ENCODE results near the gene HOXB7. TPM values are rescaled to one million over a fixed set of nuclear protein-coding genes. Genes with fewer than 3 reads are reported as not detected.

HOXB7 gene
- total and polyA plus RNA-seq, 12 donors: 0.13 to 0.62 (median 0.29) TPM; not detected in 6

DNA sequence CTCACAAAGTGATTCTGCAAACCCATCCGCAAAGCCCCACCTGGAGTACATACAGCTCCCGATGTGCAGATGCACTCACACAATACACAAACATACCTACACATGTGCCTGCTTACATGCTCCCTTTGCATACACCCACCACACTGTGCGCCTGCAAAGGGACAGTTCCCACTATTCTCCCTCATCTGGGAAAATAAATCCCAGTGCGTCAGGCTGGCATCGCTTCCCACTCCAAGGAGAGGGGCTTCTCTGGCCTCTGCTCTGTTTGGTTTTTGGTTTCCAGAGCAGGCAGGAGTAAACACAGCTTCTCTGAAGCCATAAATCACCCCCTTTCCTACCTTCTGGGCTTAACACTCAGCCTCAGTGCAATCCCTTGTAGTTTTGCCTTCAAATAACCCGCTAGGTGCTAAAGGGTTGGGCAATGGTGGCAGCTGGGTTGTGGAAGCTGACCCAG is 47.4 kb downstream of the HOXB7 start:
- TF ChIP-seq, protein P1, sequence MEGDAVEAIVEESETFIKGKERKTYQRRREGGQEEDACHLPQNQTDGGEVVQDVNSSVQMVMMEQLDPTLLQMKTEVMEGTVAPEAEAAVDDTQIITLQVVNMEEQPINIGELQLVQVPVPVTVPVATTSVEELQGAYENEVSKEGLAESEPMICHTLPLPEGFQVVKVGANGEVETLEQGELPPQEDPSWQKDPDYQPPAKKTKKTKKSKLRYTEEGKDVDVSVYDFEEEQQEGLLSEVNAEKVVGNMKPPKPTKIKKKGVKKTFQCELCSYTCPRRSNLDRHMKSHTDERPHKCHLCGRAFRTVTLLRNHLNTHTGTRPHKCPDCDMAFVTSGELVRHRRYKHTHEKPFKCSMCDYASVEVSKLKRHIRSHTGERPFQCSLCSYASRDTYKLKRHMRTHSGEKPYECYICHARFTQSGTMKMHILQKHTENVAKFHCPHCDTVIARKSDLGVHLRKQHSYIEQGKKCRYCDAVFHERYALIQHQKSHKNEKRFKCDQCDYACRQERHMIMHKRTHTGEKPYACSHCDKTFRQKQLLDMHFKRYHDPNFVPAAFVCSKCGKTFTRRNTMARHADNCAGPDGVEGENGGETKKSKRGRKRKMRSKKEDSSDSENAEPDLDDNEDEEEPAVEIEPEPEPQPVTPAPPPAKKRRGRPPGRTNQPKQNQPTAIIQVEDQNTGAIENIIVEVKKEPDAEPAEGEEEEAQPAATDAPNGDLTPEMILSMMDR (IDR thresholded peaks at IDR 0.05): no peak
- Histone ChIP-seq H3K27me3 (peaks cover 20 to 99% (median 94%) of the 10 kb centered on the region in 7 donors), H3K9me3 (no peaks in the 10 kb centered on the region), H3K4me1 (peaks cover 0 to 15% (median 3%) of the 10 kb centered on the region in 9 donors), H3K27ac (peak overlapping the region in 1 of 10 donors; percentile 80), H3K36me3 (no peaks in the 10 kb centered on the region), H3K4me3 (peak overlapping the region in 3 of 10 donors; percentile 5 to 53 (median 52))
- no peak for DNase-seq
- no peak for ATAC-seq
- intact Hi-C loops (cut with DNase I): no loop called here
- 47 to 52% methylated on average over 6 of the region's 6 CpGs for WGBS, 2 donors

DNA sequence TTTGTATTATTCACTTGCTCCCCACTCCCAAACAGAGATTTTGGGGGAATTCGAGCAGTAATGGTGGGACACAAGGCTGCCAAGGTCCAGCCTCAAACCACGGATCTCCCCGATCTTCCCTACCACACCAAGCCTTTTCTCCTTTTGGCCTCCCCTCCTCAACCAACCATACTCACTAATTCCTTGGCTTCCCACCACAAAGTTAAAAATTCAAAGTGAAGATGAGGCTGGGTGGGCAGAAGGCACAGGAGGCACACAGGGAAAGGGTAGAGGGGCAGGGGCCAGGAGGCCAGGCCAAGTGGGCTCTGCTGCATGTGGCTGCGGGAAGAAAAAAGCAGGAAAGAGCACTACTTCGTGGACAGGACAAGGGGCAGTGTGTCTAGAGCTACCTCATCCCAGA is 47.9 kb downstream of the HOXB7 start:
- intact Hi-C loops (cut with DNase I): no loop called here
- WGBS, 2 donors: 39 to 46% methylated on average over 5 of the region's 5 CpGs
- no peak overlapping the region for H3K4me3 ChIP-seq
- peaks cover 0 to 12% (median under 1%) of the 10 kb centered on the region in 9 donors for H3K4me1 ChIP-seq
- ATAC-seq (no peak), DNase-seq (no peak)
- H3K27me3 ChIP-seq: peaks cover 20 to 99% (median 94%) of the 10 kb centered on the region in 7 donors
- no peaks in the 10 kb centered on the region for H3K9me3 ChIP-seq
- TF ChIP-seq, protein P1 (IDR thresholded peaks at IDR 0.05): no peak
- no peak overlapping the region for H3K27ac ChIP-seq
- no peaks in the 10 kb centered on the region for H3K36me3 ChIP-seq

DNA sequence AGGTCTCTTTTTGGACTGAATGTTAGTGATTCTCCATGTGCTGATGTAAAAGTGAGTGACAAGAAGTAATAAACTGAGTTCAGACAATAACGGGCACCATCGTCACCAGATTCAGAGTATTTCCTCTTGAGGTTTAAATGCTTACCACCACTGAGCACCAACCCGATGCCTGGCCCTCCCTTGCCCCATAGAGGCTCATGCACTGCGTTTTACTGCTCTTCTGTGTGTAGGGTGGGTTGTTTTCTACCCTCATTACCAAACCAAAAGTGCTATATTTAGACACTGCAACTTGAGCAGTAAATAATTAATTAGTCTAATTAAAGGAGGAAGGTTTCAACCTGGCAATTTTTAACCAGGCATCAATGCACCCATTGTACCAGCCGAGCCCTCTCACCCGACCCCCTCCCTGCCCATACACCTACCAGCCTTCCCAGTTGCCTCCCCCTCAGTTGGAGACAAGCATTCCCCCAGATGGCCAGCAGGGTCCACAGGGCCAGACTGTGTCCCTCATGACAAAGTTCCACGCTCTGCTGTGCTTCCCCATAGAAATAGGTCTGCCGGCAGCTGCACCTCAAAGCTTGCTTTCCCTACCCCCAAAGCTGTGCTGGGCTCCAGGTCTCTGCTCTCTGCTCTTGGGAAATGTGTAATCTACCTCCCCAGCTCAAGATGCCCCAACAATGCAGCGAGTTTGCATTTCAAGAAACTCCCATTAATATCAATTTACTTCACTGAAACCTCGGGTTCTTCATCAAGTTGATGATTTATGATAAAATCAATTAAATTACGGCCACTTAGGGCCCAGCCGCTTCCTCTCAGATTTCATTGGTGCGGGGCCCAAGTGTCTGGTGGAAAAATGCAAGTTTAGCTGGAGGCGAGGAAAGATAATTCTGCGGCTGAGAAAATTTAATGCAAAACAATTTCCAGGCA is 48.7 kb downstream of the HOXB7 start:
- intact Hi-C loops (cut with DNase I): no loop called here
- H3K36me3 ChIP-seq: no peaks in the 10 kb centered on the region
- 51 to 54% methylated on average over 15 of the region's 15 CpGs for WGBS, 2 donors
- no peak overlapping the region for H3K27ac ChIP-seq
- H3K4me3 ChIP-seq: no peak overlapping the region
- DNase-seq (no peak), ATAC-seq (peak in 1 of 8 donors; percentile 32)
- H3K27me3 ChIP-seq: peaks cover 17 to 98% (median 94%) of the 10 kb centered on the region in 7 donors
- TF ChIP-seq, protein P1 (IDR thresholded peaks at IDR 0.05): no peak
- peaks cover 0 to 14% (median 0%) of the 10 kb centered on the region in 9 donors for H3K4me1 ChIP-seq
- no peaks in the 10 kb centered on the region for H3K9me3 ChIP-seq

DNA sequence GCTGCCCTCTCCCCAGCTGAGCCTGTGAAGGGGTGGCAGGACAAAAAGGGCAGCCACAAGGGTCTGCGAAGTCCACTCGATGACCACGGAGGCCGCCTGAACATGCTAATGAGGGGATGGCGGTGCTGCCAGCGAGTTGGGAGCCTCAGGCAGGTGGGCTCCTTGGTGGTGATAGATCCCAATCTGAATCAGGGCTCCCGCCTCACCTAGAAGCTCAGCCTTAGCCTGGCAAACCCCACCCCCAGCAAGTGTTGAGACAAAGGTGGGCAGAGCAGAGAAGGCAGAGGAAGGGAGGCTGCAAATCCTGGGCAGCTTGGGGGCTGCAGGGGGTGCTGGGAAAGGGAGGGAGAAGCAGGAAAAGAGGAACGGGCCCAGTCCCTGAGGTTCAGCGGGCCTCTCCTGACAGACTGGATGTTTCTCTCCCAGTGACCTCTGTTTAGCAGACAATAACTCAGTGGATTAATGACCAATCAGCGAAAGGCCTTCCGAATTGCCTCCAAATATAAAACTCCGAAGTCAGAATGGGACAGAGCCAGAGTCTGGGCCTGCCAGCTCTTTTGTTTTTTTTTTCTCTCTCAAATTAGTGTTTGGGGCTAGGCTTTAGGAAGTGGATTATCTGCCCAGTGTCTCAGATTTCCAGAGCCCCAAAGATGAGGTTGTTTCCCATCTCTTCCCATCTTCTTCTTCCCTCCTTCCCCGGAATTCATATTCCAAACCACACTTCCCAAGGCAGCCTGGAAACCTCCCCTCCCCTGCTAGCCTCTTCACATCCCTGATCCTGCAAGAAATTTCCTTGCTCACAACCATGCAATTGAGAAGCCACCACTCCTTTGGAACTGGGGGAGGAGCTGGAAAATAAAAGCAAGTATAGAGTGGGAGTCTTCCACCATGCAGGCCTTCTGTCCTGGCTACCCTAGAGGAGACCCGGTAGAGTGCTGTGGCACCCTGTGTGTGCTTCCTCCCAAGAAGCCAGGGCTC is 50.7 kb downstream of the HOXB7 start:
- no peak overlapping the region for H3K27ac ChIP-seq
- WGBS, 2 donors: 44 to 45% methylated on average over 14 of the region's 14 CpGs
- no peaks in the 10 kb centered on the region for H3K36me3 ChIP-seq
- TF ChIP-seq, protein P1 (IDR thresholded peaks at IDR 0.05): no peak
- no peak for ATAC-seq
- H3K9me3 ChIP-seq: no peaks in the 10 kb centered on the region
- DNase-seq: no peak
- H3K27me3 ChIP-seq: peaks cover 11 to 98% (median 92%) of the 10 kb centered on the region in 7 donors
- H3K4me3 ChIP-seq: no peak overlapping the region
- H3K4me1 ChIP-seq: peaks cover 0 to 22% (median 3%) of the 10 kb centered on the region in 9 donors
- intact Hi-C loops (cut with DNase I): no loop called here

Data from heart right ventricle (tissue), 16 donors.